K562 (cell line): ENCODE data around the gene CALML3.

Experiments used
- HCFC1 ChIP-seq: IDR thresholded peaks from 2 replicates; pipeline ENCODE4 v1.6.1; 2012; ENCODE audit warnings: low read depth, low read length, improper control_type of control experiment
- JUND ChIP-seq, 2 experiments: IDR thresholded peaks; 2 replicates in 1 of 2; 3 replicates in 1 of 2; pipeline ENCODE4 v1.6.1; 2011; ENCODE audit warnings: borderline replicate concordance in 2 of 2, low read depth in 2 of 2, low read length in 2 of 2, improper control_type of control experiment in 1 of 2, missing biosample characterization in 1 of 2, missing genetic modification characterization in 1 of 2, missing genetic modification reagents in 1 of 2
- MAFK ChIP-seq: IDR thresholded peaks from 2 replicates; pipeline ENCODE4 v1.6.1; 2011; ENCODE audit warnings: low read length, improper control_type of control experiment
- RNF2 ChIP-seq: sonication (generic); IDR thresholded peaks from 2 replicates; pipeline ENCODE4 v1.6.1; 2016
- SP2 ChIP-seq: IDR thresholded peaks from 2 replicates; pipeline ENCODE4 v1.6.1; 2011; ENCODE audit warnings: mild to moderate bottlenecking, low read depth, low read length, moderate library complexity; ENCODE audit not compliant: poor library complexity, severe bottlenecking; ENCODE audit errors: extremely low read depth
- ZKSCAN8 ChIP-seq: fragments of 200-800 bp; sonication (Bioruptor generic); IDR thresholded peaks from 2 replicates; pipeline ENCODE4 v1.6.1; 2016; ENCODE audit warnings: missing genetic modification characterization, missing compliant biosample characterization
- ZNF175 ChIP-seq: fragments of 200-800 bp; sonication (Bioruptor generic); IDR thresholded peaks from 2 replicates; pipeline ENCODE4 v1.6.1; 2016; ENCODE audit warnings: low read depth, mild to moderate bottlenecking, missing genetic modification characterization, missing compliant biosample characterization
- ZNF263 ChIP-seq: sonication (generic); formaldehyde crosslinking; IDR thresholded peaks from 2 replicates; pipeline ENCODE4 v1.8.0; 2022; ENCODE audit warnings: mild to moderate bottlenecking, missing genetic modification reagents, borderline replicate concordance
- TF ChIP-seq, protein P1 (sequence below), 2 experiments: fragments of 450-650 bp; formaldehyde crosslinking in 1 of 2; IDR thresholded peaks; 2 replicates each; pipeline versions ENCODE4 v1.4.0 to v1.6.1; 2014 to 2020; ENCODE audit warnings: mild to moderate bottlenecking in 2 of 2, borderline replicate concordance in 1 of 2, low read depth in 1 of 2
- TF ChIP-seq, protein P2 (sequence below), 3 experiments: IDR thresholded peaks in 2 of 3; conservative IDR thresholded peaks in 1 of 3; 2 replicates each; pipeline ENCODE4 v1.5.1; 2011 to 2012; ENCODE audit warnings: low read length in 3 of 3, mild to moderate bottlenecking in 3 of 3, control low read depth in 2 of 3, improper control_type of control experiment in 1 of 3, inconsistent platforms in 1 of 3, low read depth in 1 of 3, mixed read lengths in 1 of 3, moderate library complexity in 1 of 3; ENCODE audit not compliant: insufficient read depth in 2 of 3
- TF ChIP-seq, protein P3 (sequence below): fragments of 250-450 bp; sonication (Bioruptor Pico); IDR thresholded peaks from 2 replicates; pipeline ENCODE4 v1.8.0; 2022; ENCODE audit warnings: moderate library complexity, mild to moderate bottlenecking, inconsistent platforms

DNA sequence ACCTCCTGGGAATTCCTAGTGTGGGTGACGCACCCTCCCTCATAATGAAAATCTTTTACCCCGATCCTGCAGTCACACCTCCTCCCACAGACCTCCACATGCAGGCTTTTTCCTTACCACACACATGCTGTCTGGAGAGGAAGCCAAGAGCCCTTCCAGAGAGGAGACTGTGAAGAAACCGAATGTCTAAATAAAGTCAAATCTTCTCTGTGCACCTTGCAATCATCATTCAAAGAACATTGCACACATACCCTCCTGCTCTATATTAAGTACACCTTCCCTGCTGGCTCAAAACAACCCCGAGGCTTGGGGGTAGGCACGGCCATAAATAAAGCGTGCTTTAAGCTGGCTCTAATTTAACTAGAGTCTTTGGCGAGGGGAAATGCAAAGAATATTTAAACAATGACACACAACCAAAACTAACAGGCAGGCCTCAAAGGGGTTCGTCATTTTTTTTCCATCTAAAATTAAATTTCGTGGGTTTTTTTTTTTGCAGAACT lies 34.9 kb downstream of the CALML3 start:
- TF ChIP-seq, protein P1, sequence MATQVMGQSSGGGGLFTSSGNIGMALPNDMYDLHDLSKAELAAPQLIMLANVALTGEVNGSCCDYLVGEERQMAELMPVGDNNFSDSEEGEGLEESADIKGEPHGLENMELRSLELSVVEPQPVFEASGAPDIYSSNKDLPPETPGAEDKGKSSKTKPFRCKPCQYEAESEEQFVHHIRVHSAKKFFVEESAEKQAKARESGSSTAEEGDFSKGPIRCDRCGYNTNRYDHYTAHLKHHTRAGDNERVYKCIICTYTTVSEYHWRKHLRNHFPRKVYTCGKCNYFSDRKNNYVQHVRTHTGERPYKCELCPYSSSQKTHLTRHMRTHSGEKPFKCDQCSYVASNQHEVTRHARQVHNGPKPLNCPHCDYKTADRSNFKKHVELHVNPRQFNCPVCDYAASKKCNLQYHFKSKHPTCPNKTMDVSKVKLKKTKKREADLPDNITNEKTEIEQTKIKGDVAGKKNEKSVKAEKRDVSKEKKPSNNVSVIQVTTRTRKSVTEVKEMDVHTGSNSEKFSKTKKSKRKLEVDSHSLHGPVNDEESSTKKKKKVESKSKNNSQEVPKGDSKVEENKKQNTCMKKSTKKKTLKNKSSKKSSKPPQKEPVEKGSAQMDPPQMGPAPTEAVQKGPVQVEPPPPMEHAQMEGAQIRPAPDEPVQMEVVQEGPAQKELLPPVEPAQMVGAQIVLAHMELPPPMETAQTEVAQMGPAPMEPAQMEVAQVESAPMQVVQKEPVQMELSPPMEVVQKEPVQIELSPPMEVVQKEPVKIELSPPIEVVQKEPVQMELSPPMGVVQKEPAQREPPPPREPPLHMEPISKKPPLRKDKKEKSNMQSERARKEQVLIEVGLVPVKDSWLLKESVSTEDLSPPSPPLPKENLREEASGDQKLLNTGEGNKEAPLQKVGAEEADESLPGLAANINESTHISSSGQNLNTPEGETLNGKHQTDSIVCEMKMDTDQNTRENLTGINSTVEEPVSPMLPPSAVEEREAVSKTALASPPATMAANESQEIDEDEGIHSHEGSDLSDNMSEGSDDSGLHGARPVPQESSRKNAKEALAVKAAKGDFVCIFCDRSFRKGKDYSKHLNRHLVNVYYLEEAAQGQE (IDR thresholded peaks at IDR 0.05; ENCODE audit: borderline replicate concordance), result no peak
- TF ChIP-seq, protein P1 (CRISPR knock-in tag; IDR thresholded peaks at IDR 0.05; ENCODE audit: low read depth), result no peak
- TF ChIP-seq HCFC1, result no peak
- no peak for TF ChIP-seq ZNF175 (CRISPR knock-in tag)
- no peak for TF ChIP-seq SP2
- TF ChIP-seq, protein P2, sequence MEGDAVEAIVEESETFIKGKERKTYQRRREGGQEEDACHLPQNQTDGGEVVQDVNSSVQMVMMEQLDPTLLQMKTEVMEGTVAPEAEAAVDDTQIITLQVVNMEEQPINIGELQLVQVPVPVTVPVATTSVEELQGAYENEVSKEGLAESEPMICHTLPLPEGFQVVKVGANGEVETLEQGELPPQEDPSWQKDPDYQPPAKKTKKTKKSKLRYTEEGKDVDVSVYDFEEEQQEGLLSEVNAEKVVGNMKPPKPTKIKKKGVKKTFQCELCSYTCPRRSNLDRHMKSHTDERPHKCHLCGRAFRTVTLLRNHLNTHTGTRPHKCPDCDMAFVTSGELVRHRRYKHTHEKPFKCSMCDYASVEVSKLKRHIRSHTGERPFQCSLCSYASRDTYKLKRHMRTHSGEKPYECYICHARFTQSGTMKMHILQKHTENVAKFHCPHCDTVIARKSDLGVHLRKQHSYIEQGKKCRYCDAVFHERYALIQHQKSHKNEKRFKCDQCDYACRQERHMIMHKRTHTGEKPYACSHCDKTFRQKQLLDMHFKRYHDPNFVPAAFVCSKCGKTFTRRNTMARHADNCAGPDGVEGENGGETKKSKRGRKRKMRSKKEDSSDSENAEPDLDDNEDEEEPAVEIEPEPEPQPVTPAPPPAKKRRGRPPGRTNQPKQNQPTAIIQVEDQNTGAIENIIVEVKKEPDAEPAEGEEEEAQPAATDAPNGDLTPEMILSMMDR (IDR thresholded peaks at IDR 0.05 in 2 of 3, conservative IDR thresholded peaks at IDR 0.05 in 1 of 3; ENCODE audit: insufficient read depth in 2 of 3, low read depth in 1 of 3, low read length in 3 of 3), result no peak
- TF ChIP-seq, protein P3, sequence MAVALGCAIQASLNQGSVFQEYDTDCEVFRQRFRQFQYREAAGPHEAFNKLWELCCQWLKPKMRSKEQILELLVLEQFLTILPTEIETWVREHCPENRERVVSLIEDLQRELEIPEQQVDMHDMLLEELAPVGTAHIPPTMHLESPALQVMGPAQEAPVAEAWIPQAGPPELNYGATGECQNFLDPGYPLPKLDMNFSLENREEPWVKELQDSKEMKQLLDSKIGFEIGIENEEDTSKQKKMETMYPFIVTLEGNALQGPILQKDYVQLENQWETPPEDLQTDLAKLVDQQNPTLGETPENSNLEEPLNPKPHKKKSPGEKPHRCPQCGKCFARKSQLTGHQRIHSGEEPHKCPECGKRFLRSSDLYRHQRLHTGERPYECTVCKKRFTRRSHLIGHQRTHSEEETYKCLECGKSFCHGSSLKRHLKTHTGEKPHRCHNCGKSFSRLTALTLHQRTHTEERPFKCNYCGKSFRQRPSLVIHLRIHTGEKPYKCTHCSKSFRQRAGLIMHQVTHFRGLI, result no peak
- no peak for TF ChIP-seq MAFK
- no peak for TF ChIP-seq JUND (IDR thresholded peaks at IDR 0.05; ENCODE audit: borderline replicate concordance, low read depth, low read length)
- no peak for TF ChIP-seq JUND (tag; IDR thresholded peaks at IDR 0.05; ENCODE audit: borderline replicate concordance, low read depth, low read length)
- no peak for TF ChIP-seq ZKSCAN8 (CRISPR knock-in tag)
- TF ChIP-seq ZNF263, result no peak
- no peak for TF ChIP-seq RNF2
